Measurements from ENCODE around the gene ITIH5.

The ITIH5 gene

GRCh38 chr10:7608001-7608400, 58.8 kb downstream of the ITIH5 start:
- TF ChIP-seq CTBP1 (IDR thresholded peaks at IDR 0.05; ENCODE audit: borderline replicate concordance) = no peak
- no peak for TF ChIP-seq FOXA1 (IDR thresholded peaks at IDR 0.05)
- no peak for TF ChIP-seq FOXK2 (IDR thresholded peaks at IDR 0.05)
- no peak for TF ChIP-seq ELF4 (IDR thresholded peaks at IDR 0.05)
- no peak for TF ChIP-seq SUZ12 (IDR thresholded peaks at IDR 0.05)
- TF ChIP-seq PKNOX1 (IDR thresholded peaks at IDR 0.05) = no peak
- TF ChIP-seq FOXM1 (IDR thresholded peaks at IDR 0.05; ENCODE audit: borderline replicate concordance) = no peak
- no peak for TF ChIP-seq BHLHE40 (IDR thresholded peaks at IDR 0.05; ENCODE audit: borderline replicate concordance)
- TF ChIP-seq L3MBTL2 (conservative IDR thresholded peaks at IDR 0.05) = no peak
- TF ChIP-seq TARDBP (IDR thresholded peaks at IDR 0.05) = no peak
- no peak for TF ChIP-seq HDGF (IDR thresholded peaks at IDR 0.05; ENCODE audit: borderline replicate concordance)
- TF ChIP-seq ARNT (IDR thresholded peaks at IDR 0.05) = no peak
- no peak for TF ChIP-seq LEF1 (IDR thresholded peaks at IDR 0.05; ENCODE audit: borderline replicate concordance)
- no peak for TF ChIP-seq NFRKB (IDR thresholded peaks at IDR 0.05)
- no peak for TF ChIP-seq SP1 (IDR thresholded peaks at IDR 0.05)
- TF ChIP-seq ZNF384 (IDR thresholded peaks at IDR 0.05) = no peak
- ChIA-PET POLR2A (no interaction called here), CTCF (no interaction called here)
- DNase-seq (ENCODE audit: extremely low spot score) = no peak

- POLR2A ChIA-PET = no interaction called here
- TF ChIP-seq ELF4 (IDR thresholded peaks at IDR 0.05) (no peak), L3MBTL2 (conservative IDR thresholded peaks at IDR 0.05) (no peak), TARDBP (IDR thresholded peaks at IDR 0.05) (no peak), ARNT (IDR thresholded peaks at IDR 0.05) (no peak), BHLHE40 (IDR thresholded peaks at IDR 0.05; ENCODE audit: borderline replicate concordance) (no peak), HDGF (IDR thresholded peaks at IDR 0.05; ENCODE audit: borderline replicate concordance) (no peak), FOXA1 (IDR thresholded peaks at IDR 0.05) (no peak), LEF1 (IDR thresholded peaks at IDR 0.05; ENCODE audit: borderline replicate concordance) (no peak), ZNF384 (IDR thresholded peaks at IDR 0.05) (no peak), PKNOX1 (IDR thresholded peaks at IDR 0.05) (no peak), CTBP1 (IDR thresholded peaks at IDR 0.05; ENCODE audit: borderline replicate concordance) (no peak), NFRKB (IDR thresholded peaks at IDR 0.05) (no peak), FOXK2 (IDR thresholded peaks at IDR 0.05) (no peak)
- no peak for DNase-seq (ENCODE audit: extremely low spot score)
- CTCF ChIA-PET = no interaction called here
Measured at GRCh38 chr10:7606951-7607404, 59.8 kb downstream of the ITIH5 start.

- no peak for DNase-seq (ENCODE audit: extremely low spot score)
- CTCF ChIA-PET = interaction anchor here (0.6 kb wide), 1 partner anchor 13 kb away, joined by 3 read pairs; no protein-coding TSS in a partner anchor
- POLR2A ChIA-PET = no interaction called here
- TF ChIP-seq BHLHE40 (IDR thresholded peaks at IDR 0.05; ENCODE audit: borderline replicate concordance) = no peak
- TF ChIP-seq TARDBP (IDR thresholded peaks at IDR 0.05) = no peak
- TF ChIP-seq FOXA1 (IDR thresholded peaks at IDR 0.05) = no peak
- TF ChIP-seq PKNOX1 (IDR thresholded peaks at IDR 0.05) = no peak
- TF ChIP-seq HDGF (IDR thresholded peaks at IDR 0.05; ENCODE audit: borderline replicate concordance) = no peak
- TF ChIP-seq FOXK2 (IDR thresholded peaks at IDR 0.05) = no peak
- no peak for TF ChIP-seq SP1 (IDR thresholded peaks at IDR 0.05)
- no peak for TF ChIP-seq SUZ12 (IDR thresholded peaks at IDR 0.05)
- no peak for TF ChIP-seq L3MBTL2 (conservative IDR thresholded peaks at IDR 0.05)
- TF ChIP-seq CTBP1 (IDR thresholded peaks at IDR 0.05; ENCODE audit: borderline replicate concordance) = no peak
- no peak for TF ChIP-seq LEF1 (IDR thresholded peaks at IDR 0.05; ENCODE audit: borderline replicate concordance)
- TF ChIP-seq FOXM1 (IDR thresholded peaks at IDR 0.05; ENCODE audit: borderline replicate concordance) = no peak
- TF ChIP-seq ZNF384 (IDR thresholded peaks at IDR 0.05) = no peak
- no peak for TF ChIP-seq NFRKB (IDR thresholded peaks at IDR 0.05)
- no peak for TF ChIP-seq ARNT (IDR thresholded peaks at IDR 0.05)
Measured at GRCh38 chr10:7605565-7606295, 61.0 kb downstream of the ITIH5 start.

- ChIA-PET CTCF (no interaction called here), POLR2A (no interaction called here)
- DNase-seq (ENCODE audit: extremely low spot score) = no peak
- TF ChIP-seq FOXA1 (IDR thresholded peaks at IDR 0.05) (no peak), SP1 (IDR thresholded peaks at IDR 0.05) (no peak), BHLHE40 (IDR thresholded peaks at IDR 0.05; ENCODE audit: borderline replicate concordance) (no peak), SUZ12 (IDR thresholded peaks at IDR 0.05) (no peak), ELF4 (IDR thresholded peaks at IDR 0.05) (no peak), TARDBP (IDR thresholded peaks at IDR 0.05) (no peak), LEF1 (IDR thresholded peaks at IDR 0.05; ENCODE audit: borderline replicate concordance) (no peak), HDGF (IDR thresholded peaks at IDR 0.05; ENCODE audit: borderline replicate concordance) (no peak), FOXM1 (IDR thresholded peaks at IDR 0.05; ENCODE audit: borderline replicate concordance) (no peak), PKNOX1 (IDR thresholded peaks at IDR 0.05) (no peak), ARNT (IDR thresholded peaks at IDR 0.05) (no peak)
Measured at GRCh38 chr10:7601023-7601656, 65.6 kb downstream of the ITIH5 start.

- no peak for DNase-seq (ENCODE audit: extremely low spot score)
- CTCF ChIA-PET = no interaction called here
- TF ChIP-seq SUZ12 (IDR thresholded peaks at IDR 0.05) = no peak
- no peak for TF ChIP-seq SP1 (IDR thresholded peaks at IDR 0.05)
- TF ChIP-seq FOXM1 (IDR thresholded peaks at IDR 0.05; ENCODE audit: borderline replicate concordance) = no peak
- TF ChIP-seq LEF1 (IDR thresholded peaks at IDR 0.05; ENCODE audit: borderline replicate concordance) = no peak
- TF ChIP-seq CTBP1 (IDR thresholded peaks at IDR 0.05; ENCODE audit: borderline replicate concordance) = no peak
- TF ChIP-seq TARDBP (IDR thresholded peaks at IDR 0.05) = no peak
- TF ChIP-seq HDGF (IDR thresholded peaks at IDR 0.05; ENCODE audit: borderline replicate concordance) = no peak
- no peak for TF ChIP-seq NFRKB (IDR thresholded peaks at IDR 0.05)
- no peak for TF ChIP-seq FOXK2 (IDR thresholded peaks at IDR 0.05)
- no peak for TF ChIP-seq ZNF384 (IDR thresholded peaks at IDR 0.05)
- no peak for TF ChIP-seq BHLHE40 (IDR thresholded peaks at IDR 0.05; ENCODE audit: borderline replicate concordance)
- no peak for TF ChIP-seq PKNOX1 (IDR thresholded peaks at IDR 0.05)
- POLR2A ChIA-PET = no interaction called here
Measured at GRCh38 chr10:7598771-7599170, 68.0 kb downstream of the ITIH5 start.

Measured in HEK293T (cell line).